Activated CD4-positive, alpha-beta memory T cell treated with anti-CD3 and anti-CD28 coated beads, Interleukin-2, amount 10 ng/mL, durations not matched to agents 7 days and 5 days (primary cell): ENCODE data around the gene RXRA. TPM values are rescaled to one million over a fixed set of nuclear protein-coding genes. Genes with fewer than 3 reads are reported as not detected.

Experiments used
- CTCF ChIA-PET: fragments of 350-600 bp; sonication (Branson Sonifier 250); formaldehyde crosslinking; loops from one replicate; lab custom pipeline; 2021; ENCODE audit warnings: antibody characterized with exemption, inconsistent platforms; lab: Charles Lee
- POLR2A ChIA-PET: fragments of 350-600 bp; sonication (Branson Sonifier 250); formaldehyde crosslinking; loops from one replicate; lab custom pipeline; 2021; ENCODE audit warnings: antibody characterized with exemption; lab: Charles Lee
- DNase-seq: peaks from one replicate; pipeline ENCODE4 v3.0.0-alpha.2; 2020
- H3K27ac Mint-ChIP-seq: one replicate; pipeline ENCODE4 v1.8.0; 2021; ENCODE audit warnings: mild to moderate bottlenecking, mixed read lengths
- H3K27me3 Mint-ChIP-seq: one replicate; pipeline ENCODE4 v1.8.0; 2021; ENCODE audit warnings: mixed read lengths
- H3K36me3 Mint-ChIP-seq: one replicate; pipeline ENCODE4 v1.8.0; 2021; ENCODE audit warnings: low read depth, mixed read lengths
- H3K4me1 Mint-ChIP-seq: one replicate; pipeline ENCODE4 v1.8.0; 2021; ENCODE audit warnings: mixed read lengths
- H3K4me3 Mint-ChIP-seq: one replicate; pipeline ENCODE4 v1.8.0; 2021; ENCODE audit warnings: mild to moderate bottlenecking, mixed read lengths
- H3K9me3 Mint-ChIP-seq: one replicate; pipeline ENCODE4 v1.8.0; 2021; ENCODE audit warnings: mixed read lengths
- total RNA-seq, 2 experiments: library from RNA; stranded (reverse); gene quantifications; one replicate each; pipeline ENCODE4 v1.2.3, GENCODE V29; 2021

The RXRA gene
- total RNA-seq, result 1 to 10 TPM; 7.0 to 7.8 TPM

DNA sequence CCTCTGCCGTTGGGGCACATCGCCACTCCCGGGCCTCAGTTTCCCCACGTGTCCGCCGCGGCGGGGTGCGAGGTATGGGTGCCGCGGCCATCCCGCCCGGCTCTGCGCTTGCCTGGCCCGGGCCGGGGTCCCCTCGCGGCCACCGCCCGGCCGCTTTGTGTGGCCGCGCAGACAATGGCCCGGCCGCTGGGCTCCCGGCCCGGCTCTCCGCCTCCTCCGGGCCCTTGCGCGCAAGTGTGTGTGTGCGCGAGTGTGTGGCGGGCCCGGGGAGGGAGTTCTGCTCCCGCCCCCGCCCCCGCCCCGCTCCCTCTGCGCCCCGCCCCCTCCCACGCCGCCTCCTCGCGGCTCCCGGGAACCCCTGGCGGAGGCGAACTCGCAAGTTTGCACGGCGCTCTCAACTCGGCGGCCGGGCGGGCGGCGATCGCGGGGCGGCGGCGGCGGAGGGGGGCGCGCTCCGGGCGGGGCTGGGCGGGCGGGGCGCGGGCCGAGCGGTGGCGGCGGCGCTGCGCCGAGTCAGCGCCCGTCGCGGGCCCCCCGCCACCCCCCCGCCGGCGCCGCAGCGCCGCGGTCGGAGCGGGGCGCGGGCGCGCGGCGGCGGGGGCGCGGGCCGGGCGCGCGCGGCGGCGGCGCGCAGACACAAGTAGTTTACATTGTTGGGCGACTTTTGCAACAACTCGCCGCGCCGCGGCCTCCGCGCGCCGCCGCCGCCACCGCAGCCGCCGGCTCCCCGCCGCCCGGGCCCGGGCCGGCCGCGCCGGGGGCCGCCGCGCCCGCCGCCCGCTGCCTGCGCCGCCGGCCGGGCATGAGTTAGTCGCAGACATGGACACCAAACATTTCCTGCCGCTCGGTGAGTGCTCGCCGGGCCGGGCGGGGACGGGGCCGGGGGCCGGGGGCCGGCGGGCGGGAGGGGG lies at the start of gene RXRA:
Gene RXRA (plus strand): TSS at position 643 of the 911 bp plus-strand sequence. CDS start 177 bp downstream, at position 820.
- DNase-seq, result peak; percentile 35
- Mint-ChIP-seq H3K9me3 (no peaks in the 10 kb centered on the region), H3K36me3 (no peaks in the 10 kb centered on the region), H3K27me3 (peaks cover 38% of the 10 kb centered on the region), H3K4me3 (peak within 1 kb of the TSS; percentile 52), H3K4me1 (peaks cover 9% of the 10 kb centered on the region), H3K27ac (no peak within 1 kb of the TSS)
- CTCF ChIA-PET, result interaction anchor here (2.1 kb wide), 1 partner anchor 24 kb away, joined by 6 read pairs; no protein-coding TSS in a partner anchor
- POLR2A ChIA-PET, result no interaction called here

DNA sequence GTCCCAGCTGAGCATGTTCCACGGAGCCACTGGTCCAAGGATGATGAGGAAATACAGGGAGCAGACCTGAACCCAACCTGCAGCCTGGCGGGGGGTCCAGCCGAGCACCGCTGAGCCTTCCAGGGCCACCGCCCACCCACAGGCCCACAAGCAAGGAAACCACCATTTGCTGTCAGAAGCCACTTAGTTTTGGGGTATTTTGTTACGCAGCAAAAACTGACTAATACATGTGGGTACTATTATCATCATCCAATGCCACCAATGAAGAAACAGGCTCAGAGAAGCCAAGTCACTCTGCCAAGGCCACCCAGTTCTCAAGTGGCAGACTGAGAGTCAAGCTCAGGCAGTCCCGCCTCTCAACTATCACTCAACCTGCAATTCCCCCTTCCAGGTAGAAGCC lies 48.0 kb upstream of the RXRA start:
- DNase-seq, result no peak
- Mint-ChIP-seq H3K27me3 (peaks cover 4% of the 10 kb centered on the region), H3K9me3 (no peaks in the 10 kb centered on the region), H3K4me1 (no peaks in the 10 kb centered on the region), H3K27ac (no peak overlapping the region), H3K36me3 (no peaks in the 10 kb centered on the region), H3K4me3 (no peak overlapping the region)
- ChIA-PET POLR2A (no interaction called here), CTCF (no interaction called here)

DNA sequence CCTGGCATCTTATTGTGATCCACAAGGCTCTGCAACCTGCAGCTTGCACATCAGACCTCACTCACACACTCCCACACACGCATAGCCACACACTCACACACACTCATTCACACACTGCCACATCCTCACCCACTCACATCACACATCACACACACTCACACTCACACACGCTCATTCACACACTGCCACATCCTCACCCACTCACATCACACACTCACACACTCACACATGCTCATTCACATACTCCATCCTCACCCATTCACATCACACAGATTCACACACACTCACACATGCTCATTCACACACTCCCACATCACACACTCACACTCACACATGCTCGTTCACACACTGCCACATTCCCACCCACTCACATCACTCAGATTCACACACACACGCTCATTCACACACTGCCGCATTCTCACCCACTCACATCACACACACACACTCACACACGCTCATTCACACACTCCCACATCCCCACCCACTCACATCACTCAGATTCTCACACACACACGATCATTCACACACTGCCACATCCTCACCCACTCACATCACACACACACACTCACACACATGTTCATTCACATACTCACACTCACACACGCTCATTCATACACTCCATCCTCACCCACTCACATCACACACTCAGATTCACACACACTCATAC lies 47.1 kb upstream of the RXRA start:
- no peaks in the 10 kb centered on the region for H3K36me3 Mint-ChIP-seq
- no peaks in the 10 kb centered on the region for H3K9me3 Mint-ChIP-seq
- POLR2A ChIA-PET, result no interaction called here
- no peak for DNase-seq
- CTCF ChIA-PET, result no interaction called here
- no peak overlapping the region for H3K27ac Mint-ChIP-seq
- H3K27me3 Mint-ChIP-seq, result peaks cover 4% of the 10 kb centered on the region
- no peak overlapping the region for H3K4me3 Mint-ChIP-seq
- H3K4me1 Mint-ChIP-seq, result no peaks in the 10 kb centered on the region

DNA sequence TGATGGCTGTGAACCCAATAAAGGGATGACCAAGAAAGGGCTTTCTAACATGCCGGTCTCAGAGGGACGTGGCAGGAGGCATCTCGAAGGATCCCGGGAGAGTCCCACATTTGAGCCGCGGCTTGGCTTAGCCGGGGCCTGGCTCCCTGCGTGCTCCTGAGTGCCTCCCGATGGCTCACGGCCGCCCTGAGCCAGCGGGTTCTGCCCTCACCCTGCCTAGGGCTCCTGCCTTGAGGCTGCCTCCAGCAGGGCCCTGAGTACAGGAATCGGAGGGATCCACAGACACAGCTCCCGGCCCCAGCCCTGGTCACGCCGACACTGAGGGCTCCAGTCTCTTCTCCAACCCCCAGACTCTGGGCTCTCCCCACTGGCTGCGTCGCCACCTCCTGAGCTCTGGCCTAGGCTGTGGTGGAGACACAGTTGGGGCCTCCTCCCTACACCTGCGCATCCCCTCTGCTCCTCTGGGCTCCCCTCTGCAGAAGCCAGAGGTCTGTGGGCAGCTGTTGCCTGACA lies 44.1 kb upstream of the RXRA start:
- ChIA-PET CTCF (no interaction called here), POLR2A (no interaction called here)
- Mint-ChIP-seq H3K36me3 (no peaks in the 10 kb centered on the region), H3K4me3 (no peak overlapping the region), H3K4me1 (no peaks in the 10 kb centered on the region), H3K27me3 (peaks cover 2% of the 10 kb centered on the region), H3K27ac (no peak overlapping the region), H3K9me3 (no peaks in the 10 kb centered on the region)
- DNase-seq, result no peak

DNA sequence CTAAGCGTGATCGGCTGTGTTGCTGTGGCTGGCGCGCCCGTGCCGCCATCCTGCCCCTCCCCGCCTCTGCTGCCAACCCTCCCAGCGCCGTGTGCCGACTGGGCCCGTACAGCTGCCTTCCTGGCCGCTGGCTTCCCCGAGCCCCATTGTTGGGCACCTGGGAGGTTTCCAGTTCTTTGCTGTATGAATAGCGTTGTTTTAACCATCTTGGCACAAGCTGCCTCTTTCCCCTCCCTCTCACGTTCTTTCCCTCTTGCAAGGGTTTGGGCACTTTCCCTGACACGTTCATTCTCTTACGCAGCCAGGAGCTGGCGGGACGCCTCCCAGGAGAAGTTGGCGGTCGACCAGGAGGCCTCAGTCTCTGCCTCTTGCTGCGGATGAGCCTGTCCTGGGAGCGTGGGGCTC lies 43.1 kb upstream of the RXRA start:
- H3K27ac Mint-ChIP-seq, result no peak overlapping the region
- peaks cover 2% of the 10 kb centered on the region for H3K27me3 Mint-ChIP-seq
- ChIA-PET POLR2A (no interaction called here), CTCF (no interaction called here)
- H3K36me3 Mint-ChIP-seq, result no peaks in the 10 kb centered on the region
- no peak for DNase-seq
- H3K4me3 Mint-ChIP-seq, result no peak overlapping the region
- H3K9me3 Mint-ChIP-seq, result no peaks in the 10 kb centered on the region
- no peaks in the 10 kb centered on the region for H3K4me1 Mint-ChIP-seq

DNA sequence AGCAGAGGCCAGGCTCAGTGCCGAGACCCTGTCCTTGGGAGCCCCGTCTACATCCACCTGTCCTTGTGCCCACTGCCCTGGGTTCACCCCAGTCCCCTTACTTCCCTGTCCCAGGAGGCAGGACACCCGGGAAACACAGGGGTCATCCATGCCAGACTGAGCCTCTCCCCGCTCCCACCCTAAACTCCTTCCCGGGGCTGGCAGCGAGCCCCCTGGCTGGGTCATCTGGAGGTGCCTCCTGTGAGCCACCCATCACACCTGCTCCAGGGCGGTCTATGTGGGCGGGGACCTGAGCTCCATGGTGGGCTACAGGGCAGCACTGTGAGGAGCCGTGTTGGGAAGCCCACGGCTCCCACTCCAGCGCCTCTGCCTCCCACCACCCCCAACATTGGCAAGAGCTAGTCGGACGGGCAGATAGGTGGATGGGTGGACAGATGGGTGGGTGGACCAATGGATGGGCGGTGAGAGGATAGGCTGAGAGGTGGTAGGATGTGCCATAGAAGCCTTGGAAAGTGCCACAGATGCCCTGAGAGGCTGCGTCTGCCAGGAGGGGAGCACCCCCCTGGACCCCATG lies 42.5 kb upstream of the RXRA start:
- no peak overlapping the region for H3K27ac Mint-ChIP-seq
- no peak for DNase-seq
- no peaks in the 10 kb centered on the region for H3K4me1 Mint-ChIP-seq
- CTCF ChIA-PET, result no interaction called here
- no peak overlapping the region for H3K4me3 Mint-ChIP-seq
- no peaks in the 10 kb centered on the region for H3K9me3 Mint-ChIP-seq
- no peaks in the 10 kb centered on the region for H3K36me3 Mint-ChIP-seq
- H3K27me3 Mint-ChIP-seq, result peaks cover 2% of the 10 kb centered on the region
- POLR2A ChIA-PET, result no interaction called here

DNA sequence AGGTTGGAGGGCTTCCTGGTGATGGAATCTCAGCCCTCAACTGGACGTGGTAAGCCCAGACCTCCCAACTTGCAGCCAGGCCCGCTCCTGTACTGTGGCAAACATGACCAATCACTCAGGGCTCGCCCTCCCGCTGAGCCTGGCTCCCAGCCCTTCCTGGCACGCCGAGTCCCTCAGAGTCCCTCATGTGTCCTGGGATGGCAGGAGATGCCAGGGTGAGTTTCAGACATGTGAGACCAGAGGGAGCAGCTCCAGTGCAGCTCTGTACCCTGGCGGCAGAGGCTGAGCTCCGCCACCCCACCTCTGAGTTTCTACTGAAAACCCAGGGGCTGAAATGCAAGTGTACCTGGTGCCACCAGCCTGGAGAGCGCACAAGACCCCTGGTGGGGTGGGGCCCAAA lies 42.0 kb upstream of the RXRA start:
- no peak overlapping the region for H3K4me3 Mint-ChIP-seq
- no peak overlapping the region for H3K27ac Mint-ChIP-seq
- peaks cover 2% of the 10 kb centered on the region for H3K27me3 Mint-ChIP-seq
- no peaks in the 10 kb centered on the region for H3K9me3 Mint-ChIP-seq
- ChIA-PET POLR2A (no interaction called here), CTCF (no interaction called here)
- H3K4me1 Mint-ChIP-seq, result no peaks in the 10 kb centered on the region
- no peak for DNase-seq
- no peaks in the 10 kb centered on the region for H3K36me3 Mint-ChIP-seq

DNA sequence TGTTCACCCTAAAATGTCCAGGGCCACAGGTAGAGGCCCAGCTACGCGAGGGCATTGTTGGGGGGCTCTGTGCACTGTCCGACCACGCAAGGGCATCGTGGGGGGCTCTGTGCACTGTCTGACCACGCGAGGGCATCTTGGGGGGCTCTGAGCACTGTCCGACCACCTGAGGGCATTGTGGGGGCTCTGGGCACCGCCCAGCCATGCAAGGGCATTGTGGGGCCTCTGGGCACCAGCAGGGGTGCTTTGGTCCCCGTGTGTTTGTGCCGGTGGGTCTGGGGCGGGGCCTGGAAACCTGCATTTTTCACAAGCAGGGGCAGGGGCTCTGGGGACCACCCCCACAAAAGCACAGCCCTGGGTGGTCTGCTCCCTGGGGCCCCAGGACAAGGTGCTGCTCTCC lies 41.5 kb upstream of the RXRA start:
- ChIA-PET CTCF (no interaction called here), POLR2A (no interaction called here)
- Mint-ChIP-seq H3K9me3 (no peaks in the 10 kb centered on the region), H3K27me3 (peaks cover 2% of the 10 kb centered on the region), H3K36me3 (no peaks in the 10 kb centered on the region), H3K4me1 (no peaks in the 10 kb centered on the region), H3K27ac (no peak overlapping the region), H3K4me3 (no peak overlapping the region)
- no peak for DNase-seq

DNA sequence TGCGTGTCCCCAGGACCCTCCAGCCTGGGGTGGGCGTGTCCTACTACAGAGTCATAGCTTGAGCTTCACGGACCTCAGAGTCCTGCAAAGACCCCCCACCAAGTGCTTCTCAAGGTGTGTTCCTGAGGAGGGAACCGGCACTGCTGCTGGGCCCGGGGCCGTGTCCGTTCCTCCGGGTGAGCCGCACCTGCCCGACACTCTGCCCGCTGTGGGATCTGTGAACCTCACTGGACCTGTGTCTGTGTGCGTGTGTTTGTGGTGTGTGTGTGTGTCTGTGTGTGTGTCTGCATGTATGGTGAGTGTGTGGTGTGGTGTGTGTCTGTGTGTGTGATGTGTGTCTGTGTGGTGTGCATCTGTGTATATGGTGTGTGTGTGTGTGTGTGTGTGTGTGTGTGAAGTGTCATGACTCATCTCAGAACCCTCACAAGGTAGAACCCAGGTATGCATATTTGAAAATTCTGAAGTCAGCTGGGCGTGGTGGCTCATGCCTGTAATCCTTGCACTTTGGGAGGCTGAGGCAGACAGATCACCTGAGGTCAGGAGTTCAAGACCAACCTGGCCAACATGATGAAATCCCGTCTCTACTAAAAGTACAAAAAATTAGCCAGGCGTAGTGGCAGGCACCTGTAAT lies 40.9 kb upstream of the RXRA start:
- CTCF ChIA-PET, result interaction anchor here (0.6 kb wide), 1 partner anchor 16 kb away, joined by 3 read pairs; no protein-coding TSS in a partner anchor
- Mint-ChIP-seq H3K27me3 (peaks cover 2% of the 10 kb centered on the region), H3K4me1 (no peaks in the 10 kb centered on the region), H3K4me3 (no peak overlapping the region), H3K36me3 (no peaks in the 10 kb centered on the region), H3K27ac (no peak overlapping the region), H3K9me3 (no peaks in the 10 kb centered on the region)
- POLR2A ChIA-PET, result no interaction called here
- DNase-seq, result no peak

DNA sequence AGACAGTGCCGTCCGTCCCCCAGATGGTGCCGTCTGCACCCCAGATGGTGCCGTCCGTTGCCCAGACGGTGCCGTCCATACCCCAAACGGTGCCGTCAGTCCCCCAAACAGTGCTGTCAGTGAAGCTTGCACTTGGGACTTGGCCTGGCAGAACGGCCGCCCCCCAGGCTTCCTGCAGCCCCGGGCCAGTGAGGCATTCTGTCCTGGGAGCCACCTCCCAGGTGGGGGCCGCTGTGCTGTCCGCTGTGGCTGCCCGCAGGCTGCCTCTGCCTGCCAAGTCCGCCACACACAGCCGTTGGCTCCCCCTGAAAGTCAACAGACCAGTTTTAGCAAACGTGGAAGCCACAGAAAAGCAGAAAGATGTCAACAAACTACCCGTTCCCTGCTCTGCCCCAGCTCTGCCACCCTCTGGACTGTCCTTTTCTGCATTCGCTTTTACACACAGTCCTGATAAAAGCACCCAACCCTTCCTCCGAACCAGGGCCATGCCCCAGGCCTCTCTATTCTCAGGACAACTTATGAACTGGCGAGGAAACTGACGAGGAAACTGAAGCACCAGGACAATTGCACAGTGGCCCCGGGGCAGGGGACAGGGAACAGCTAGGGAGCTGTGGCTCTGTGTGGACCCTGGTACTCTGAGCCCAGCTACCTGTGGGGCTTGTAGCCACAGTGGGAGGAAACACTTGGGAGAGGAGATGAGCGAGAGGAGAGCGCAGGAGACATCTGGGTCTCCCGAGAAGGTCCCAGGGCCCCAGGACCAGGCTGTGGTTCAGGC lies 39.6 kb upstream of the RXRA start:
- POLR2A ChIA-PET, result no interaction called here
- Mint-ChIP-seq H3K36me3 (no peaks in the 10 kb centered on the region), H3K4me3 (no peak overlapping the region), H3K27ac (no peak overlapping the region), H3K27me3 (peaks cover 2% of the 10 kb centered on the region), H3K9me3 (no peaks in the 10 kb centered on the region), H3K4me1 (no peaks in the 10 kb centered on the region)
- DNase-seq, result no peak
- CTCF ChIA-PET, result no interaction called here

DNA sequence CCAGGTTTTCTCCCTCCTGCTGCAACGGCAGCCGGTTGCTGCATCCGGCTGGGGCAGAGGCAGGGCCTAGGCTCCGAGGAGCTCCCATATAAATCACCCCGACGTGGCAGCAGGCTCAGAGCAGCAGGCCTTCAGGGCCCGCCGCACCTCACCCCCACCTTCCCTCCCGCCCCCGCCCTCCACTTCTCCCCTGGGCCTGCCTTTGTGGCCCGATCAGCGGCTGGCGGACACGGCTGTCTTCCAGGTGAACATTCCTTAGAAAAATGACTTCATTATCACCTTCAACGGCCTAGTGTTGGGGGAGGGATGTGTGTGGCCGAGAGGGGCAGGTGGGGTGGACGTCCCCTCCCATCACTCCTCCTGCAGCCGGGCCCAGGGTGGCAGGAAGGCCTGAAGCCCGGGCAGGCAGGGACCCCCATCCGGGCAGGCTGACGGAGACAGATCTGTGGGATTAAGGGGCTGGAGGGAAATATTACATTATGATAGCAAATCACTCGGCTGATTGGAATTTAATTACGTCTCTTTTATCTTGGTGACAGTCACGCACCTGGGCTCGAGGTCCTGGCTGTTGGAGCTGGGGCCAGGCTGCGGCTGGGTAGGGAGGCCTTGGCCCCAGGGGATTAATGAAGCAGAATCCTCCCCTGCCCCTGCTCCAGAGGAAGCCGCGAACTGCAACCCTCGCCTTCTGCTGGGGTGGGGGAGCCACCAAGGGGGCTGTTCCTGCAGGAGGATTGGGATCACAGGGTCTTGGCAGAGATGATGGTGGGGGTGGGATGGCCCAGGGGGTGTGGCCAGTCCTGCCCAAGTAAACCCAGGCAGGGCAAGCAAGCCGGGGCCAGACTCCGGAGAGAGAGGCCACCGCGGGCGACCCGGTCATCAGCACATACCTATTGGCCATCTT lies 38.4 kb upstream of the RXRA start:
- no peak overlapping the region for H3K27ac Mint-ChIP-seq
- ChIA-PET CTCF (no interaction called here), POLR2A (no interaction called here)
- no peaks in the 10 kb centered on the region for H3K4me1 Mint-ChIP-seq
- no peaks in the 10 kb centered on the region for H3K9me3 Mint-ChIP-seq
- no peak overlapping the region for H3K4me3 Mint-ChIP-seq
- H3K27me3 Mint-ChIP-seq, result peaks cover 2% of the 10 kb centered on the region
- no peak for DNase-seq
- H3K36me3 Mint-ChIP-seq, result no peaks in the 10 kb centered on the region
